Activated CD8-positive, alpha-beta memory T cell treated with anti-CD3 and anti-CD28 coated beads for 1 hour (primary cell): ENCODE results near the gene KCTD1.
"Not testable (repeated sequence)": the region's sequence is repeated elsewhere in the genome, so short reads cannot be mapped to it uniquely, and the experiment has no call there.

Source experiments
- DNase-seq, 2 donors: peaks; one replicate each; pipeline ENCODE4 v3.0.0-alpha.2; 2020; ENCODE audit warnings: low read depth in 1 of 2; ENCODE audit errors: extremely low read depth in 1 of 2

KCTD1 gene

GRCh38 chr18:26460449-26461091 lies 87.8 kb downstream of the KCTD1 start:
- DNase-seq, result no peak

- DNase-seq, result no peak
These were observed 88.5 kb downstream of the KCTD1 start for GRCh38 chr18:26459884-26460283.

GRCh38 chr18:26459340-26459739 lies 89.0 kb downstream of the KCTD1 start:
- no peak for DNase-seq

GRCh38 chr18:26458526-26459232 lies 89.7 kb downstream of the KCTD1 start:
- no peak for DNase-seq

- DNase-seq, result no peak
These were observed 90.6 kb downstream of the KCTD1 start for GRCh38 chr18:26457611-26458353.

GRCh38 chr18:26457195-26457594 lies 91.2 kb downstream of the KCTD1 start:
- DNase-seq, result no peak

- DNase-seq, result no peak
These were observed 92.3 kb downstream of the KCTD1 start for GRCh38 chr18:26456070-26456491.

- no peak for DNase-seq
These were observed 92.7 kb downstream of the KCTD1 start for GRCh38 chr18:26455639-26456038.

GRCh38 chr18:26454616-26455015 lies 93.7 kb downstream of the KCTD1 start:
- DNase-seq, result no peak

GRCh38 chr18:26454192-26454591 lies 94.2 kb downstream of the KCTD1 start:
- no peak for DNase-seq

- DNase-seq, result no peak
These were observed 94.9 kb downstream of the KCTD1 start for GRCh38 chr18:26453386-26453901.

GRCh38 chr18:26450989-26451682 lies 97.2 kb downstream of the KCTD1 start:
- no peak for DNase-seq

GRCh38 chr18:26448714-26449159 lies 99.6 kb downstream of the KCTD1 start:
- DNase-seq, result no peak

- DNase-seq, result no peak
These were observed 104.5 kb downstream of the KCTD1 start for GRCh38 chr18:26443853-26444252.

- DNase-seq, result no peak
These were observed 106.2 kb downstream of the KCTD1 start for GRCh38 chr18:26442126-26442525.

GRCh38 chr18:26440644-26441043 lies 107.7 kb downstream of the KCTD1 start:
- DNase-seq, result no peak

- no peak for DNase-seq
These were observed 108.8 kb downstream of the KCTD1 start for GRCh38 chr18:26439537-26439936.

GRCh38 chr18:26438980-26439379 lies 109.4 kb downstream of the KCTD1 start:
- DNase-seq, result no peak

- DNase-seq, result not testable (repeated sequence)
These were observed 110.7 kb downstream of the KCTD1 start for GRCh38 chr18:26437634-26438033.

GRCh38 chr18:26436176-26437051 lies 111.9 kb downstream of the KCTD1 start:
- DNase-seq, result no peak
